ENCODE results near the gene RANBP17. TPM values are rescaled to one million over a fixed set of nuclear protein-coding genes. Genes with fewer than 3 reads are reported as not detected.

RANBP17 gene
- total RNA-seq, 1 experiment from 2014 or later: not detected

DNA sequence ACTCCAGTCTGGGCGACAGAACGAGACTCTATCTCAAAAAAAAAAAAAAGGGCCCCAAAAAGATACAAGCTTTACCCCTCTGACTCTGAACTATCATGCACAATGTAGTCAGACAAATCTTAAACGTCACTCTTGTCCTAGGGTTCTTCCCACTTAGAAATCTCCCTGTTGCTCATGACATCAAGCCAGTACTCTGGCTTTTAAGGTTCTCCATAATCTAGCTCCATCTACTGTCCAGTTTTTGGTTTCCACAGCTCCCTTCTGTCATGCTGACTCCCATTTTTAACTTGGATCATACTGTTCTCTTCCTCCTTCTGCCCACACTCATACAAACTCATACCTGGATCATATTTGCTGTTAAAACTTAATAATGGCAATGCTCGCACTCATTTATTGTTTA, 290.6 kb downstream of the RANBP17 start:
- H2AFZ ChIP-seq (ENCODE audit: low read length): no peak overlapping the region
- 0 out of 2 replicates have a peak, but pooled peaks cover 3% of the 10 kb centered on the region for H3K27me3 ChIP-seq (ENCODE audit: low read length)
- no peaks in the 10 kb centered on the region for H4K20me1 ChIP-seq (ENCODE audit: insufficient read depth, low read depth, low read length)
- H3K9ac ChIP-seq (ENCODE audit: low read length): no peak overlapping the region
- H3K36me3 ChIP-seq (ENCODE audit: insufficient read depth, low read length): no peaks in the 10 kb centered on the region
- no peak for DNase-seq
- H3K27ac ChIP-seq (ENCODE audit: low read length): no peak overlapping the region
- no peaks in the 10 kb centered on the region for H3K9me3 ChIP-seq (ENCODE audit: low read length)
- no peak overlapping the region for H3K4me3 ChIP-seq (ENCODE audit: low read length)
- no peak overlapping the region for H3K4me2 ChIP-seq (ENCODE audit: low read depth, low read length, poor library complexity, severe bottlenecking)
- no peaks in the 10 kb centered on the region for H3K9me2 ChIP-seq (replicated peaks; ENCODE audit: insufficient read depth, low read length)
- no peaks in the 10 kb centered on the region for H3K4me1 ChIP-seq (ENCODE audit: low read length)
- no peaks in the 10 kb centered on the region for H3K79me2 ChIP-seq (ENCODE audit: low read length)

DNA sequence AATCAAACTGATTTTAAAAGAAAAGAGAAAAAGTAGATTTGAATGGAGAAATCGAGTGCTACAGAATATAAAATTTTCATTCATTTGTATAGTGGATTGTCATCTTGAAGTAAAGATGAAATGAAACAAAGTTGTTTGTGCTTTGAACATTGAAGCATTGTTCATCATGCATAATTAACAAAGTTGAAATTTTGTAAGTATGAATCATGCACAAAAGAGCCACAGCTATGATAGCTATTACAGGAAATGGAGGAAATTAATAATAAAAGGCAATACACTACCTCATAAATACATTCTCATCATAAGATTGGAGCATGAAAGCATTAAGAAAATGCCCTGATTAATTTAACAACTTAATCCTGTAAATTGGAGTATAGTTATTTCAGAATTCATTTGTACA, 293.8 kb downstream of the RANBP17 start:
- DNase-seq: no peak
- Histone ChIP-seq H3K27ac (ENCODE audit: low read length) (no peak overlapping the region), H3K4me2 (ENCODE audit: low read depth, low read length, poor library complexity, severe bottlenecking) (no peak overlapping the region), H3K36me3 (ENCODE audit: insufficient read depth, low read length) (no peaks in the 10 kb centered on the region), H3K4me1 (ENCODE audit: low read length) (no peaks in the 10 kb centered on the region), H3K9ac (ENCODE audit: low read length) (no peak overlapping the region), H3K27me3 (ENCODE audit: low read length) (0 out of 2 replicates have a peak, but pooled peaks cover 3% of the 10 kb centered on the region), H2AFZ (ENCODE audit: low read length) (no peak overlapping the region), H3K4me3 (ENCODE audit: low read length) (no peak overlapping the region), H3K9me2 (replicated peaks; ENCODE audit: insufficient read depth, low read length) (no peaks in the 10 kb centered on the region), H3K9me3 (ENCODE audit: low read length) (no peaks in the 10 kb centered on the region), H3K79me2 (ENCODE audit: low read length) (no peaks in the 10 kb centered on the region), H4K20me1 (ENCODE audit: insufficient read depth, low read depth, low read length) (no peaks in the 10 kb centered on the region)

DNA sequence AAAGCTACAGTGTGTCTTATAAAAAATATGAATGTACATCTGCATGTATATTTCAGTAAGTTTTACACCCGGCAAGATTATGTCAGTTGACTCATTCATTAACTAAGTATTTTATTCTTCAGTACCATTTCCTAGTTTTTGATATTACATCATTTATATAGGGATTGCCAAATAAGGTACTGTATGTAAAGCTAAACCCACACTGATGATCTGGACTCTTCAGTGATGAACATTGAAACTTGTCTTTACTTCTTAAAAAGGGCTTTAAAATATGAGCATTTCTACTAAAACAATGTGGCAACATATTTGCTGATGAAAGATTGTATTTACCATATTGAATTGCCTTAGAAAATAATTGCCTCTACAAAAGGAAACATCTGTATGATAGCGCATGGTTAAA, 295.5 kb downstream of the RANBP17 start:
- H4K20me1 ChIP-seq (ENCODE audit: insufficient read depth, low read depth, low read length): no peaks in the 10 kb centered on the region
- no peaks in the 10 kb centered on the region for H3K36me3 ChIP-seq (ENCODE audit: insufficient read depth, low read length)
- no peaks in the 10 kb centered on the region for H3K79me2 ChIP-seq (ENCODE audit: low read length)
- no peak overlapping the region for H3K4me2 ChIP-seq (ENCODE audit: low read depth, low read length, poor library complexity, severe bottlenecking)
- H3K27me3 ChIP-seq (ENCODE audit: low read length): no peaks in the 10 kb centered on the region
- DNase-seq: no peak
- H3K9me2 ChIP-seq (replicated peaks; ENCODE audit: insufficient read depth, low read length): no peaks in the 10 kb centered on the region
- H3K27ac ChIP-seq (ENCODE audit: low read length): no peak overlapping the region
- H3K4me1 ChIP-seq (ENCODE audit: low read length): no peaks in the 10 kb centered on the region
- H3K4me3 ChIP-seq (ENCODE audit: low read length): no peak overlapping the region
- no peak overlapping the region for H3K9ac ChIP-seq (ENCODE audit: low read length)
- H3K9me3 ChIP-seq (ENCODE audit: low read length): no peaks in the 10 kb centered on the region
- H2AFZ ChIP-seq (ENCODE audit: low read length): no peak overlapping the region

DNA sequence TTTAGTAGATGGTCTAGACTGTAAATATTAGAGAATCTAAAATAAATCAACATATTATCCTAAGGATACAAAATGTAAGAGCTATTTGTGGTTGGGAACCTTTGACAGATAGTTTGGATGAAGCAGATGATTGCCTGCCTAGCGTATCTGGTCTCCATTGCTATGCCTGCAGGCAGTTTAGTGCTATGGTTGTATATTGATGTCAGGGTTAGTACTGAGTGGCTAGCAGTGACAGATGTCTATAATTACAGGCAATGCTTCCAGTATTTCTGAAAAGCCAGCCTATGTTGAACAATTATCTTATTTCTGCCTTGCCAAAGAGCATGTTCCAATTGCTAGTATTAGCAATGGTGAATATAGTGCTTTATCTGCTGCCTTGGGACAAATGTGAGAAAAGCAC, 296.0 kb downstream of the RANBP17 start:
- Histone ChIP-seq H3K4me1 (ENCODE audit: low read length) (no peaks in the 10 kb centered on the region), H3K79me2 (ENCODE audit: low read length) (no peaks in the 10 kb centered on the region), H3K9me3 (ENCODE audit: low read length) (no peaks in the 10 kb centered on the region), H4K20me1 (ENCODE audit: insufficient read depth, low read depth, low read length) (no peaks in the 10 kb centered on the region), H3K9ac (ENCODE audit: low read length) (no peak overlapping the region), H3K4me2 (ENCODE audit: low read depth, low read length, poor library complexity, severe bottlenecking) (no peak overlapping the region), H3K27me3 (ENCODE audit: low read length) (no peaks in the 10 kb centered on the region), H2AFZ (ENCODE audit: low read length) (no peak overlapping the region), H3K36me3 (ENCODE audit: insufficient read depth, low read length) (no peaks in the 10 kb centered on the region), H3K4me3 (ENCODE audit: low read length) (no peak overlapping the region), H3K9me2 (replicated peaks; ENCODE audit: insufficient read depth, low read length) (no peaks in the 10 kb centered on the region), H3K27ac (ENCODE audit: low read length) (no peak overlapping the region)
- no peak for DNase-seq

DNA sequence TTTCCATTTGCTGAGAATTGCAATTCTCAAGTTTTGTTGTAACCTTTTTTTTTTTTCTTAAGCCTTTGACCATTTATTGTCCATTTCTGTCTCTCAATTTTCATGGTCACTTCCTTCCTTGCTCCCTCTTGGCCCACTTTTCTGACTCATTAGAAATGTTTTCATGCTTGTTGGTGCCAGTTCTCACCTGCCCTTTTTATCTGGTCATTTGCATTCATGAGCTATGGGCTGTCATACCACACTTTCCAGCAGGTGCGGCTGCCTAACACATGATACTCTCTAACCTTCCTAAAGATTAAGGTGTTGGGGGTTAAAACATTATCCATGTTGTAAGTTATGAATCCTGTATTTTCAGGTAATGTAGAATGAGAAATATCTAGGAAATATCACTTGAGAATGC, 296.8 kb downstream of the RANBP17 start:
- H4K20me1 ChIP-seq (ENCODE audit: insufficient read depth, low read depth, low read length): no peaks in the 10 kb centered on the region
- H2AFZ ChIP-seq (ENCODE audit: low read length): no peak overlapping the region
- no peak overlapping the region for H3K9ac ChIP-seq (ENCODE audit: low read length)
- H3K4me2 ChIP-seq (ENCODE audit: low read depth, low read length, poor library complexity, severe bottlenecking): no peak overlapping the region
- no peaks in the 10 kb centered on the region for H3K4me1 ChIP-seq (ENCODE audit: low read length)
- H3K9me3 ChIP-seq (ENCODE audit: low read length): no peaks in the 10 kb centered on the region
- no peak overlapping the region for H3K4me3 ChIP-seq (ENCODE audit: low read length)
- no peaks in the 10 kb centered on the region for H3K9me2 ChIP-seq (replicated peaks; ENCODE audit: insufficient read depth, low read length)
- DNase-seq: no peak
- no peak overlapping the region for H3K27ac ChIP-seq (ENCODE audit: low read length)
- H3K36me3 ChIP-seq (ENCODE audit: insufficient read depth, low read length): no peaks in the 10 kb centered on the region
- H3K27me3 ChIP-seq (ENCODE audit: low read length): no peaks in the 10 kb centered on the region
- H3K79me2 ChIP-seq (ENCODE audit: low read length): no peaks in the 10 kb centered on the region

DNA sequence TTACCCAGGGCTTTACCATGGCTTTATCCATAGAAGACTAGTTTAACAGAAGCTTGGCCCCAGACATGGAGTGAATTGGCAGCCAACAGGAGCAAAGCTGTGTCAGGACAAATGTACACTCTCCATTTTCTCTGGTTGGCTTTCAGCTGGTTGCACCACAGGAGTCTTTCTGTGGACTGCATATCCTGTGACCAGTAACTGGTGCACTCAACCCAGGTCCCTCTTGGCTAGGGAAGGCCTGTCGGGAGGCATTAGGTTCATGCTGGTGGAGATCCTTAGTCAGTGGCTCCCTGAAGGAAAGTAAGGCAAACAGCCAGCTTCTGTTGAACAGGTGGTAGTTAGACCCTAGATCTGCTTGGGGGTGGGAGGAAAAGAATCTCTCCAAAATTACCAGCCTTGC, 300.3 kb downstream of the RANBP17 start:
- Histone ChIP-seq H3K9me3 (ENCODE audit: low read length) (no peaks in the 10 kb centered on the region), H4K20me1 (ENCODE audit: insufficient read depth, low read depth, low read length) (no peaks in the 10 kb centered on the region), H3K4me1 (ENCODE audit: low read length) (no peaks in the 10 kb centered on the region), H3K27me3 (ENCODE audit: low read length) (no peaks in the 10 kb centered on the region), H3K4me3 (ENCODE audit: low read length) (no peak overlapping the region), H3K27ac (ENCODE audit: low read length) (no peak overlapping the region), H3K9me2 (replicated peaks; ENCODE audit: insufficient read depth, low read length) (no peaks in the 10 kb centered on the region), H3K79me2 (ENCODE audit: low read length) (no peaks in the 10 kb centered on the region), H2AFZ (ENCODE audit: low read length) (no peak overlapping the region), H3K36me3 (ENCODE audit: insufficient read depth, low read length) (no peaks in the 10 kb centered on the region), H3K4me2 (ENCODE audit: low read depth, low read length, poor library complexity, severe bottlenecking) (no peak overlapping the region), H3K9ac (ENCODE audit: low read length) (no peak overlapping the region)
- no peak for DNase-seq

DNA sequence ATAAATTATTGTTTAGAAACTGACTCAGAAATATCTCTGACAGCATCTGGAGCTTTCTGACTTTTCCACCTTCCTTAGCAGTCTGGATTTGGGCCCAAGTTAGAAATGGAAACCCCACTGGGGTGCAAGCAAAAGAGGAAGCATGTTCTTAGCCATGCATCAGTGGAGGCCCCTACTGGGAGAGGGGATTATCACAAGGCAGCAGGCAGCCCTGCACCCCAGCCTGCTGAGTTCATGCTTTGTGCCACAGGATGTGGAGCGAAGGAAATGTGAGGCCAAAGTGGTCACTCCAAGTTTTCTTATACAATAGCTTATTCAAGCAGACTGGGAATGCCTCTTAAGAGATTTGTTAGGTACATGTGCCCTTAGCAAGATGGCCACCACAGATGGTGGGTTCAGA, 300.8 kb downstream of the RANBP17 start:
- H3K9ac ChIP-seq (ENCODE audit: low read length): no peak overlapping the region
- H3K9me2 ChIP-seq (replicated peaks; ENCODE audit: insufficient read depth, low read length): no peaks in the 10 kb centered on the region
- H3K4me1 ChIP-seq (ENCODE audit: low read length): no peaks in the 10 kb centered on the region
- DNase-seq: peak; percentile 60
- H4K20me1 ChIP-seq (ENCODE audit: insufficient read depth, low read depth, low read length): no peaks in the 10 kb centered on the region
- no peaks in the 10 kb centered on the region for H3K27me3 ChIP-seq (ENCODE audit: low read length)
- H2AFZ ChIP-seq (ENCODE audit: low read length): no peak overlapping the region
- no peaks in the 10 kb centered on the region for H3K9me3 ChIP-seq (ENCODE audit: low read length)
- H3K36me3 ChIP-seq (ENCODE audit: insufficient read depth, low read length): no peaks in the 10 kb centered on the region
- H3K4me2 ChIP-seq (ENCODE audit: low read depth, low read length, poor library complexity, severe bottlenecking): no peak overlapping the region
- no peak overlapping the region for H3K27ac ChIP-seq (ENCODE audit: low read length)
- no peaks in the 10 kb centered on the region for H3K79me2 ChIP-seq (ENCODE audit: low read length)
- no peak overlapping the region for H3K4me3 ChIP-seq (ENCODE audit: low read length)

DNA sequence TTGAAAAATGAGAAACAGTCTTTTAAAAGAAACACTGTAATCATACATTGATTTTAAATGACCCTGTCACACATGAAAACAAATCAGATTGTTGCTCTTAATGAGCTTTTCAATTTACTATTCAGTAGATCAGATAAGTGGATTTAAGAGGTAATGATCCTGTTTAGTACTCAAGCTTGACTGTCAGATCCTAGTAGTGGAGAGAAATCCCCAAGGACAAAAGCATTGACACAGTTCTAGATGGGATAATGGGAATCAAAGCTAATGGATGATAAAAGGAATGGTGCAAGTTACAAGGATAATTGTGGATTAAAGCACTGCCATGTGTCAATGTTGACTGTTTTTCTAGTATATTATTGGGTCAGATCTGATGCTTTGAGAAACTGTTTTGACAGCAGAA, 304.9 kb downstream of the RANBP17 start:
- Histone ChIP-seq H2AFZ (ENCODE audit: low read length) (no peak overlapping the region), H3K27ac (ENCODE audit: low read length) (no peak overlapping the region), H3K36me3 (ENCODE audit: insufficient read depth, low read length) (no peaks in the 10 kb centered on the region), H3K9me3 (ENCODE audit: low read length) (no peaks in the 10 kb centered on the region), H3K4me2 (ENCODE audit: low read depth, low read length, poor library complexity, severe bottlenecking) (no peak overlapping the region), H3K9me2 (replicated peaks; ENCODE audit: insufficient read depth, low read length) (no peaks in the 10 kb centered on the region), H3K4me1 (ENCODE audit: low read length) (no peaks in the 10 kb centered on the region), H3K4me3 (ENCODE audit: low read length) (no peak overlapping the region), H3K79me2 (ENCODE audit: low read length) (no peaks in the 10 kb centered on the region), H4K20me1 (ENCODE audit: insufficient read depth, low read depth, low read length) (no peaks in the 10 kb centered on the region), H3K9ac (ENCODE audit: low read length) (no peak overlapping the region), H3K27me3 (ENCODE audit: low read length) (no peaks in the 10 kb centered on the region)
- no peak for DNase-seq

DNA sequence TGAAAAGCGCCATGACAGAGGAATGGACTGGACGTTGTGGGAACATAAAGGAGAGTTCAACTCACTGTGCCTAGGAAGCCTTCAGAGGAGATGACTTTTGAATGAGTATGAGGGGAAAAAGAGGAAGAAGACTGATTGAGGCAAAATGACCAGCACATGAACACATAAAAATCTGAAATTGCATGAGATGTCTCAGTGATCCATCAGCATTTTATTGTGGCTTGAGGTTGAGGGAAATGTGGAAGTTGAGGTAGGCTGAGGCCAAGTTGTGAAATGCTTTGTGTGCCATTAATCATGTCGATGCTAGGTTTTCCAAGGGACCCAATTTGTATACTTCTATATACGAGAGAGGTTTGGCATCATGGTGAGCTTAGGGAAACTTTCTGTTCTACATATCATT, 306.4 kb downstream of the RANBP17 start:
- H3K79me2 ChIP-seq (ENCODE audit: low read length): no peaks in the 10 kb centered on the region
- DNase-seq: no peak
- no peaks in the 10 kb centered on the region for H4K20me1 ChIP-seq (ENCODE audit: insufficient read depth, low read depth, low read length)
- no peaks in the 10 kb centered on the region for H3K27me3 ChIP-seq (ENCODE audit: low read length)
- no peaks in the 10 kb centered on the region for H3K9me2 ChIP-seq (replicated peaks; ENCODE audit: insufficient read depth, low read length)
- no peaks in the 10 kb centered on the region for H3K4me1 ChIP-seq (ENCODE audit: low read length)
- no peak overlapping the region for H2AFZ ChIP-seq (ENCODE audit: low read length)
- H3K9me3 ChIP-seq (ENCODE audit: low read length): no peaks in the 10 kb centered on the region
- no peak overlapping the region for H3K4me3 ChIP-seq (ENCODE audit: low read length)
- H3K36me3 ChIP-seq (ENCODE audit: insufficient read depth, low read length): no peaks in the 10 kb centered on the region
- H3K27ac ChIP-seq (ENCODE audit: low read length): no peak overlapping the region
- H3K9ac ChIP-seq (ENCODE audit: low read length): no peak overlapping the region
- H3K4me2 ChIP-seq (ENCODE audit: low read depth, low read length, poor library complexity, severe bottlenecking): no peak overlapping the region

Measured in Karpas-422 (cell line).